ENCODE data around the gene KHDC1.
A peak's percentile ranks its signal among the peaks of the same experiment; 100 is the strongest.
"Not testable (repeated sequence)": the region's sequence is repeated elsewhere in the genome, so short reads cannot be mapped to it uniquely, and the experiment has no call there.

Gene KHDC1, protein sequence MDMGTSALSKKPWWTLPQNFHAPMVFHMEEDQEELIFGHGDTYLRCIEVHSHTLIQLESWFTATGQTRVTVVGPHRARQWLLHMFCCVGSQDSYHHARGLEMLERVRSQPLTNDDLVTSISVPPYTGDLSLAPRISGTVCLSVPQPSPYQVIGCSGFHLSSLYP

DNA sequence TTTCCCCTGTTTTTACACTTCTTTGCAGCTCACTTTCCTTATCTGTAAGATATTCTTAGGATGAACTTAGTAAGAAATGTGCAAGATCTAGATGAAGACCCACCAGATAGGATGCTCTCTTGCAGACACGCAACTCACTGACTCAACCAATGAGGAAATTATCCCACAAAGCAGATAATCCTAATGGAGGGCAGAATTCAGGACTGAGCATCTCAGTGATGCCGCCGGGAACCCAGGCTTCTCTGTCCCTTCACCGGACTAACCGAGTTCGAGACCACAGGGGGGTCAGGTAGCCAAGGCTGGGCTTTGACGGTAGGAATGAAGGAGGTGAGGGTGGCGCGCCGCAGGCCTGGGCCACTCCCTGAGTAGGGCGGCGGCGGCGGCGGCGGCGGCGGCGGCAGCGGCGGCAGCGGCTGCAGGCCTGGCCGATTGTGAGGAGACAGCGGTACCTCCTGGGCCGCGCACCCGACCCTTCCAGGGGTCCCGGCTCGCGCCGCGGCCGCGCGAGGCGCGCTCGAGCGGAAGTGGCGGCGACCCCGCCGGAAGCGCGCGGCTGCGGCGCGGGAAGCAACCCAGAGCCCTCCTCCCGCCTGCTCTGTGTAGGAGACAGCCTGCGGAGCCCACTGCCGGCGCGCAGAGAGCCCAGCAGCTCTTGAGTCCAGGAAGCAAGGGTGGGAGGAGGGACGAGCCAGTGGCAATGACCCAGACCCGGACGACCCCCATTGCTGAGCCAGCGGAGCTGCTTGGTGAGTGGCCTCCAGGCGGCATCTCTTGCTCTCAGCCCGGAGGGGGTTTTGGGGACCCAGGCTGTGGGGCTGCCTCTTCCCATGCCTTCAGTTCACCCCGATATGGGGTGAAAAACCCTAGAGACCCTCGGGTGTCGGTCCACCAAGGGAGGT, at the start of gene KHDC1:
KHDC1 (minus strand) TSS at position 526 of the 899 bp plus-strand sequence. CDS start 20,679 bp downstream, outside the sequence.
- DNase-seq (ENCODE audit: low spot score): peak; percentile 84

DNA sequence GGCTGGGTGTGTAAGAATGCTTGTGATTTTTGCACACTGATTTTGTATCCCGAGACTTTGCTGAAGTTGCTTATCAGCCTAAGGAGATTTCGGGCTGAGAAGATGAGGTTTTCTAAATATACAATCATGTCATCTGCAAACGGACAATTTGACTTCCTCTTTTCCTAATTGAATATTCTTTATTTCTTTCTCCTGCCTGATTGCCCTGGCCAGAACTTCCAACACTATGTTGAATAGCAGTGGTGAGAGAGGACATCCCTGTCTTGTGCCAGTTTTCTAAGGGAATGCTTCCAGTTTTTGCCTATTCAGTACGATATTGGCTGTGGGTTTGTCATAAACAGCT, 47.5 kb upstream of the KHDC1 start:
- not testable (repeated sequence) for DNase-seq (ENCODE audit: low spot score)

DNA sequence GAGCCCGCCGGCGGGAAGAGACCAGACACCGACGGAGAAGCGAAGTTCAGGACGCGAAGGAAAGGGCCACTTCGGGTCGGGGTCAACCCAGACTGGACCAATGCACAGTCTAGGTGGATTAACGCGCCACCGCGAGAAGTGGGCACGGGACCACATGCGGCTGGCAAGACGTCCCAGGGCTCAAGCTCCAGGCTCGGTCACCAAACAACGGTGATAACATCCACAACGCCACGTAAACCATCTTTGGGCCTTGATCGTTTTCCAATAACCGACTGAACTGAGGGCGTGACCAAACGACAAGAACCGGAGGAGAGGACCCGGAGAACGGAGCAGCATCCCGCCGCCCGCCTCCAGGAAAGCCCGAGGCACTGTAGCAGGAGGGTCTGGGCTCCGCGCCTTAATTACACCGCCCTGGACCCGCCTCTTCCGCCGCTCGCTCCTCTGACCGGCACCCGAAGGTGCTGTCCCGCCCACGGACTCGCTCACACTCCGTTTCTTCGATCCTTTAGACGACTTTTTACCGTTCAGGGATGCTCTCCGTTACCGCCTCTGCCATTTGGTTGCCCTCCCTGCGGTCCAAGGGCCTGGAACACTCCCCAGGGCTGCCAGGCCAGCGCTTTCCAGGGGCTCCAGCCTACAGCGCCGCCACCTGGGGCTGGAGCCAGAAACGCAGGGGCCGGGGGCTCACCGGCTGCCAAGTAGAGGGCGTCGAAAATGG, 46.9 kb upstream of the KHDC1 start:
- DNase-seq (ENCODE audit: low spot score): peak; percentile 75

DNA sequence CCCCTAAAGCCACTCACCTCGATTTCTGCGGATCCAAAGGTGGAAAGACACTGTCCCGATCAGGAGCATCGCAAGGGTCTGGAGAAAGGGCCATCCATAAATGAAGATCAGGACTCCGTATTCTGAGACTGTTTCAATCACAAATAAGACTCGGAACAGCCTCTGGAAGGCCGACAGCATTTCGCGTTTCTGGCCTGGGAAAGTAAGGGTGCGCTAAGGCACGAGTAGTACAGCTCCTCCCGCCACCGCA, 46.5 kb upstream of the KHDC1 start:
- no peak for DNase-seq (ENCODE audit: low spot score)

DNA sequence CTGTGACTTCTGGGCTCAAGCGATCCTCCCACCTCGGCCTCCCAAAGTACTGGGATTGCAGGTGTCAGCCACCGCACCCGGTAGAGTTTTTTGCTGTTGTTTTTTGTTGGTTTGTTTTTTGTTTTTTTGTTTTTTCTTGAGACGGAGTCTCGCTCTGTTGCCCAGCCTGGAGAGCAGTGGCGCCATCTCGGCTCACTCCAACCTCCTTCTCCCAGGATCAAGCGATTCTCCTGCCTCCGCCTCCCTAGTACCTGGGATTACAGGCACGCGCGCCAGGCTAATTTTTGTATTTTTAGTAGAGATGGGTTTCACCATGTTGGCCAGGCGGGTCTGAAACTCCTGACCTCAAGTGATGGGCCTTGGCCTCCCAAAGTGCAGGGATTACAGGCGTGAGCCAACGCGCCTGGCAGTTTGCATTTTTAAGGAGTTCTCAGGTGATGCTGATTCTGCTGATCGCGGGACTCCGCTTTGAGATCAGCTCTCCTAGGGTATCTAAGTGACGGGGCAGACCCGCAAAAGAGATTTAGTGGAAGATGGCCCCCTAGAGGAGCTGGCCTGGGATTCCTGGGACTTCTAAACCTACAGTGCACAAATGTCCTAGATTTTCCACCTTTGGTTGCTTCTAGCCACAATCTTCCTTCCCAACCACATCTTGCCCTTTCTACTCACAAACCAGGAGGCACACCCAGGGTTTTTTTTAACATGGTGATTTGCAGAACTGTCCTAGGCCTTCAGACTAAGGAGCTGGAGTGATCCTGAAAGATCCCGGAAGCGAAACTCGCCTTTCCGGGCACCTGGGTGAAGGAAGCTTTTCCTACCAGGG, 45.9 kb upstream of the KHDC1 start:
- DNase-seq (ENCODE audit: low spot score): peak; percentile 54

DNA sequence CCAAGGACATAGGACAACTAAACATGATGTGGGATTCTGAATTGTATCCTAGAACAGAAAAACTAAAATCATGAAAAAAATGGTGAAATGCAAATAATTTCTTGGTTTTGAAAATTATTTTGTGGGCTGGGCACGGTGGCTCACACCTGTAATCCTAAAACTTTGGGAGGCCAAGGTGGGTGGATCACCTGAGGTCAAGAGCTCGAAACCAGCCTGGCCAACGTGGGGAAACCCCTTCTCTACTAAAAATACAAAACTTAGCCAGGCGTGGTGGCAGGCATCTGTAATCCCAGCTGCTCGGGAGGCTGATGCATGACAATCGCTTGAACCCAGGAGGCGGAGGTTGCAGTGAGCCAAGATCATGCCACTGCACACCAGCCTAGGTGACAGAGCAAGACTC, 40.8 kb upstream of the KHDC1 start:
- not testable (repeated sequence) for DNase-seq (ENCODE audit: low spot score)

DNA sequence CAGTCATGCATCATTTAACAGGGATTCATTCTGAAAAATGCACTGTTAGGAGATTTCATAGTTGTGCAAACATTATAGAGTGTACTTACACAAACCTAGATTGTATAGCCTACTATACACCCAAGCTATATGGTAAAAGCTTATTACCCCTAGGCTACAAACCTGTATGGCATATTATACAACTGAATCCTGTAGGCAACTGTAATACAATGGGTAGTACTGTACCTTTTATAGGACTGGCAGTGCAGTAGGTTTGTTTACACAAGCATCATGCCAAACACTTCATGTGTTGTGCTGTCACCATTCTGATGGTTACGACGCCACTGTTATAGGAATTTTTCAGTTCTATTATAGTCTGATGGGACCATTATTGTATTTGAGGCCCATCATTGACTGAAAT, 39.3 kb upstream of the KHDC1 start:
- DNase-seq (ENCODE audit: low spot score): no peak

DNA sequence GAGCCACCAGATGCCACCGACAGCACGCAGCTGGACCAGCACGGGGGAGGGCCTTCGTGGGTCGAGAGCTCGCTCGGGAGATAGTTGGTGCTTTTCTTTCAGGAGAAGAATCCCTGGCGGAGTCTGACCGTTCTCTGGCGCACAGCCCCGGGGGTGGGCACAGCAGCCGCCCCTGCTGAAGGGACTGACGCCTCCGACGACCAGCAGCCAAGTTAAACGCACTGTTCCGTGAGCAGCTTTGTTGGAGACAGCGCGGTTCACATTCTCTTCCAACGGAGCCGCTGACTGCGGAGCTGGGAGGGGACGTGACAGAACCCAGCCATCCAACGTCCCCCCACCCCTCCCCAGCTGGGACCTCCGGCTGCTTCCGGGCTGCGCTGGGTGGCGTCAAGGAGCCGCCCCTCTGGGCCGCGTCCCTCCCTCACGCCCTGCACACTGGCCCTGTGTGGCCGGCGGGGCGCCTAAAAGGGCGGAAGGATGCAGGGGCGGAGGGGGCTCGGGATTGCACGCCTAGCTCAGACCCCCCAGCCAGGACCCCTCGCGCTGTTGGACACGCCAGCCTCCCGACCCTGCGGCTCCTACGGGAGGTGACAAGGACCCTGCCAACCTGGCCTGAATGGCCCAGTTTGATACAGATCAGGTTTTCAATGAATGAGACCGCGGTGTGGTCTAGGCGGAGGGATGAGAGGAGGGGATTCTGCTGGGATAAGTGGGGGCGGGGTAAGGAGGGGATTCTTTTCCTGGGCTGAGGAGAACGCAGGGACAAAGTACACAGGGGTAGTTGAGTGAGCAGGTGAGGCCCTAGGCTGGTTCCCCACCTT, 36.4 kb upstream of the KHDC1 start:
- DNase-seq (ENCODE audit: low spot score): peak; percentile 14

DNA sequence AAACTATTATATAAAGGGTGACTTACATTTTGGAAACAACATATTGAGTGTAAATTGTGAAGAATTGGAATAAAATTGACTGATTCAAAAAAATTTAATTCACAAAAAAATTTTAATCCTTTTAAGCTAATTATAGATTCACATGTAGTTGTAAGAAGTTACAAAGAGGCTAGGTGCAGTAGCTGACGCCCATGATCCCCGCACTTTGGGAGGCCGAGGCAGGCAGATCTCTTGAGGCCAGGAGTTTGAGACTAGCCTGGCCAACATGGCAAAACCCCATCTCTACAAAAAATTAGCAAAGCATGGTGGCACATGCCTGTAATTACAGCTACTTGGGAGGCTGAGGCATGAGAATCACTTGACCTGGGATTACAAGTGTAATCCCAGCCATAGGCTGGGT, 30.3 kb upstream of the KHDC1 start:
- no peak for DNase-seq (ENCODE audit: low spot score)

DNA sequence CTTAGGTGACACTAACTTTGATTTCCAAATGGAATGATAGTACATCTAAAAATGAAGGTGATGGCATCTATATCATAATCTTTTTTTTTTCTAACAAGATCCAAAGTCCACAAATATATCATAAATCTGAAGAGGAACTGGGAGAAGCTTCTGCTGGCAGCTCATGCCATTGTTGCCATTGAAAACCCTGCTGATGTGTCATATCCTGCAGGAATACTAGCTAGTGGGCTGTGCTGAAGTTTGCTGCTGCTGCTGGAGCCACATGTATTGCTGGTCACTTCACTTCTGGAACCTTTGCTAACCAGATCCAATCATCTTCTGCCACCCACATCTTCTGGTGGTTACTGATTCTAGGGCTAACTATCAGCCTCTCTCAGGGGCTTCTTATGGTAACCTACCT, 27.4 kb upstream of the KHDC1 start:
- no peak for DNase-seq (ENCODE audit: low spot score)

DNA sequence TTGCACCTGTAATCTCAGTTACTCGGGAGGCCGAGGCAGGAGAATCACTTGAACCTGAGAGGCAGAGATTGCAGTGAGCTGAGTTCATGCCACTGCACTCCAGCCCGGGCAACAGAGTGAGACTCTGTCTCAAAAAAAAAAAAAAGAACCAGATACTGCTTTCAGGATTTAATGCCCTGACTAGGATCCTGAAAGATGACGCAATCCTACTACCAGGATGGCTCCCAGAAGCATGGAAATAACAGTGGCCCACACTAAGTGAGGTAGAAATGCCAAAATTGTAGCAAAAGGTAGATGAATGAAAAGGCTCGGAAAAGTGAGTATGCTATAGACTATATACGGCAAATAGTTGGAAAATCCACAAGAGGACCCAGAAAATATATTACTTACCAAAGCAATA, 23.8 kb upstream of the KHDC1 start:
- DNase-seq (ENCODE audit: low spot score): no peak

DNA sequence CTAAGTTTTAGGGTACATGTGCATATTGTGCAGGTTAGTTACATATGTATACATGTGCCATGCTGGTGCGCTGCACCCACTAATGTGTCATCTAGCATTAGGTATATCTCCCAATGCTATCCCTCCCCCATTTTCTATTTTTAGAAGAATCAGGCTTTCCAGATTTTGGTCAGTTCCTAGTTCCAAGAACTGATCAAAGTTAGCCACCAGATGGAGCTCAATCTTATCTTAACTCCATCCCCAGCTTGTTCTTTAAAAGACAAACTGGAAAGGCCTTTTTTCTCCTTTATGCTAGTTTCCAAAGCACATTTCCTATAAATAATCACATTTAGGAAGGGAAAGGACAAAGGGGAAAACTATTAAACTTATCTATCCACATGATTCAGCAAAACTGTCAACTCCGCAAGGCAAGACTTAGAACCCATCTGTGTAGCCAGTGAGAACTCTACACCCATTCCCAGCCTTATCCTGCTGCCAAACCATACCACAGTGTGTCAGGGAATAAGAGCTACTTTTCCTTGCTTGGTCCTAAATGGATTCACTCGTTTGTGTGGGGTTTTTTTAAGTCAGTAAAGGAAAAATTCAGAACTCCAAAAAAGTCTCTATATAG, 22.8 kb upstream of the KHDC1 start:
- peak; percentile 52 for DNase-seq (ENCODE audit: low spot score)

DNA sequence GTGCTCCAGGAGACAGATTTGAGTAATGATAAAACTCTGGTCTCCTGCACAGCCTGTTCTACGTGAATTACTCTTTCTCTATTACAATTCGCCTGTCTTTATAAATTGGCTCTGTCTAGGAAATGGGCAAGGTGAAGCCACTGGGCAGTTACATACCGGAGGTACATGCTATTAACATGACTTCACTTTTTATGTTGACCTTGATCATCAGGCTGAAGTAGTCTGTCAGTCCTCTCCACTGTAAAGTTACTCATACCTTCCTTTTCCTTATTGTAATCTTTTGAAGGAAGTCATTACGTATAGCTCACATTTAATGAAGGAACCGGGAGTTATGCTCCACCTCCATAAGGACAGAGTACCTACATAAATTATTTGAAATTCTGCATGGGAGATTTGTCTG, 19.9 kb upstream of the KHDC1 start:
- DNase-seq (ENCODE audit: low spot score): no peak

DNA sequence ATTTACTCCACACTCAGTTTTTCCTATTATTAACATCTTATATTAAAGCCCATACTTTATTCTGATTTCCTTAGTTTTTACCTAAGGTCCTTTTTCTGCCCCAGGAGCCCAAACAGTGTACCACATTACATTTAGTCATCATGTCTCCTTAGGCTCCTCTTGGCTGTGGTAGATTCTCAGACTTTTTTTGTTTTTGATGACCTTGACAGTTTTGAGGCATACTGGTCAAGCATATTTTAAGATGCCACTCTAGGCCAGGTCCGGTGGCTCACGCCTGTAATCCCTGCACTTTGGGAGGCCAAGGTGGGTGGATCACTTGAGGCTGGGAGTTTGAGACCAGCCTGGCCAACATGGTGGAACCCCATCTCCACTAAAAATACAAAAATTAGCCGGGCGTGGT, 18.7 kb upstream of the KHDC1 start:
- not testable (repeated sequence) for DNase-seq (ENCODE audit: low spot score)

DNA sequence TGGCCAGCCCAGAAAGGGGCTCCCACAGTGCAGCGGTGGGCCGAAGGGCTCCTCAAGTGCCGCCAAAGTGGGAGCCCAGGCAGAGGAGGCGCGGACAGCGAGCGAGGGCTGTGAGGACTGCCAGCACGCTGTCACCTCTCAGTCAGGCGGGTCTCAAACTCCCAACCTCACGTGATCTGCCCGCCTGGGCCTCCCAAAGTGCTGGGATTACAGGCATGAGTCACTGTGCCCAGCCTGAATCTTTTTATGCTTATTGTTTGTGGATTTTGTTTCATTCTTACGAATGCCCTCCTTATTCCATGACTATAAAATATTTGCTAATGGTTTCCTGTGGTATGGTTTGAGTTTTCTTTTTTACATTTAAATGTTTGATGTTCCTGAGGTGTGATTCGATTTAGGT, 6.3 kb upstream of the KHDC1 start:
- DNase-seq (ENCODE audit: low spot score): not testable (repeated sequence)

DNA sequence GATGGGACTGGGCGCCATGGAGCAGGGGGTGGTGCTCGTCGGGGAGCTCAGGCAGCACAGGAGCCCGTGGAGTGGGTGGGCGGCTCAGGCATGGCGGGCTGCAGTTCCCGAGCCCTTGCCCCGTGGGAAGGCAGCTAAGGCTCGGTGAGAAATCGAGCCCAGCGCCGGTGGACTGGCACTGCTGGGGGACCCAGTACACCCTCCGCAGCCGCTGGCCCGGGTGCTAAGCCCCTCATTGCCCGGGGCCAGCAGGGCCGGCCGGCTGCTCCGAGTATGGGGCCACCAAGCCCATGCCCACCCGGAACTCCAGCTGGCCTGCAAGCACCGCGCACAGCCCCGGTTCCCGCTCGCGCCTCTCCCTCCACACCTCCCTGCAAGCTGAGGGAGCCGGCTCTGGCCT, 5.9 kb upstream of the KHDC1 start:
- DNase-seq (ENCODE audit: low spot score): not testable (repeated sequence)

DNA sequence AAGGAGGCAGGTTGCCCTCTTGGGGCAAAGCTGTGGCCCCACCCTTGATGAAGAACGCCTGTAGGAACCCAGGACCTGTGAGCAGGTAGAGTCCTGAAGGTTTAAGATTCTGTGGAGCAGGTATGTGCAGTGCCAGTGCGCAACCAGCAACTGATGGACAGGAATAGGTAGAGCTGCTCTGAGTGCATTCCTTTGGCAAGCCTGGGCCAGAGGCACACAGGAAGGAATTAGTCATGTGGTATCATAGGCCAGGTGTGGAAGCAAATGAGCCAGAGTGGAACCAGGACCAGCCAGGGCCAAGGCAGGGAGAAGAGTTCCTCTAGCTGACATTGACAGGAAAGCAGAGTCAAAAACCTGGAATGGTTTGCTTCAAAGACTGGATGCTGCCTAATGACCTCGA, 1.4 kb upstream of the KHDC1 start:
- DNase-seq (ENCODE audit: low spot score): no peak

DNA sequence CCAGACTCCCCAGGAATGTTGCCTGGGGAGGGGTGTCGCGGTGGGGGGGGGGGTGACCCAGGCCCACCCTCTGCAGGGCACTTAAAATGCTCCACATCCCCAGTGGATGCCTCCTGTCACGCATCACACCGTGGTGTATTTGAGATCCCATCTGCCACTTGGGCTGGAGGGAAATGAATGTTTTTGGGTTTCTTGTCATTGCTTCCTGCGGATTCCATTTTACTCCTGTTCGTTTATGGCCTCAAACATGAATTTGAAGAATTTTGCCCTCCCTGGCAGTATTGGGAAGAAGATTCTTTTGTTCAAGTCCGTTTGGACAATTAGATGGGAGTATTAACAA, 544 bp upstream of the KHDC1 start:
- DNase-seq (ENCODE audit: low spot score): no peak

DNA sequence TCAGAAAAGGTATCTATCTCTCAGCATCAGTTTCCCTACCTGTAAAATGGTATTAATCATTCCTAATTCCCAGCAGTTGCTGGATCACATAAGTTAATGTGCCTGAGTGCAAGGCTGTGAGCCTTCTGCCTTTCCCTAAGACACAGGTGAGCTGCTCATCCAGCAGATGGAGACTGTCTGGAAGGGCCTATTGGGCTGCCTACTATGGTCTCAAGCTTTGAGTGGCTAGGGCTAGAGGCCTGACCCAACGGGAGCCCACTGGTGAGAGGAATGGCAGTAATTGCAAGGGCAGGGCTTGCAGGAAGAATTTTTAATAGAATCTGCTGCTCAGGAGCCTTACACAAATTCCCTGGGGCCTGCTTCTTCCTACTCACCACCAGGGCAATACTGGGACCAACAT, 4.3 kb downstream of the KHDC1 start:
- DNase-seq (ENCODE audit: low spot score): no peak

DNA sequence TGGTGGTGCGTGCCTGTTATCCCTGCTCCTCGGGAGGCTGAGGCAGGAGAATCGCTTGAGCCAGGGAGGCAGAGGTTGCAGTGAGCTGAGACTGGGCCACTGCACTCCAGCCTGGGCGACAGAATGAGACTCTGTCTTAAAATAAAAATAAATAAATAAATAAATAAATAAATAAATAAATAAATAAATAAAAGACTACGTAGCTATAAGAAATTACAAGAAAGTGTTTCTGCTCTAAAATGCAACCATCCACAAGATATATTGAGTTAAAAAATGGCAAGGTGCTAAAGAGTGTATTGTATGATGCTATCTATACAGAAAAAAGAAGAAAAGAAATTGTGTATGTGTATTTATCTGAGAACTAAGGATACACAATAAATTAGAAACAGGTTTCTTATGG, 8.7 kb downstream of the KHDC1 start:
- DNase-seq (ENCODE audit: low spot score): not testable (repeated sequence)

DNA sequence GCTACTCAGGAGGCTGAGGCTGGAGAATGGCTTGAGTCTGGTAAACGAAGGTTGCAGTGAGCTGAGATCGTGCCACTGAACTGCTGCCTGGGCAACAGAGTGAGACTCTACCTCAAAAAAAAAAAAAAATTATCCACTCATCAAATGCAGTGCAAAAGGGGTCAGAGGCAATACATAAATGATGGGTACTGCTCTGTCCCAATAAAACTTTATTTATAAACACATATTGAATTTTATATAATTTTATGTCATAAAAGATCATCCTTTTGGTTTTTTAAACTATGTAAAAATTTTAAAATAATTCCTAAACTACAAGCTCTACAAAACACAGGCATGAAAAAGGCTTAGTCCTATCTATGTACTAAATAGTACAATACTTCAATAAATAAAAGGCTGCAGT, 10.3 kb downstream of the KHDC1 start:
- no peak for DNase-seq (ENCODE audit: low spot score)

All from iPS-NIHi11 (cell line).